OCI-LY7 (cell line): ENCODE measurements around the gene NR5A1. TPM values are rescaled to one million over a fixed set of nuclear protein-coding genes. Genes with fewer than 3 reads are reported as not detected.

Experiments used
- BruUV-seq: library from RNA; stranded (reverse); fragments of 400-500 nt; replicated peaks from 2 replicates; lab custom pipeline; 2021; lab: Mats Ljungman, UMichigan
- CTCF ChIA-PET: fragments of 300-600 bp; sonication (Branson Sonifier 250); formaldehyde crosslinking; loops from one replicate; lab custom pipeline; 2022; ENCODE audit warnings: antibody characterized with exemption; ENCODE audit not compliant: unreplicated experiment; lab: Charles Lee
- POLR2A ChIA-PET: fragments of 300-600 bp; sonication (Branson Sonifier 250); formaldehyde crosslinking; loops from one replicate; lab custom pipeline; 2022; ENCODE audit warnings: antibody characterized with exemption; lab: Charles Lee
- DNase-seq: peaks from one replicate; pipeline ENCODE4 v3.0.0-alpha.2; 2015; ENCODE audit warnings: low spot score
- H2AFZ ChIP-seq: fragments of 200-600 bp; sonication (generic), shearing (Covaris generic); 2 replicates; pipeline ENCODE4 v1.6.1; 2014; ENCODE audit warnings: mild to moderate bottlenecking, antibody characterized with exemption, low read length, moderate library complexity
- H3K27ac ChIP-seq: fragments of 200-600 bp; sonication (generic); 2 replicates; pipeline ENCODE4 v1.5.1; 2014; ENCODE audit warnings: mixed run types, low read depth, mild to moderate bottlenecking, moderate library complexity, low read length, inconsistent platforms; ENCODE audit not compliant: poor library complexity, severe bottlenecking
- H3K36me3 ChIP-seq: fragments of 200-600 bp; sonication (generic); 2 replicates; pipeline ENCODE4 v1.6.1; 2014; ENCODE audit warnings: mild to moderate bottlenecking, antibody characterized with exemption, low read length, moderate library complexity, mixed read lengths; ENCODE audit not compliant: insufficient read depth
- H3K4me1 ChIP-seq: fragments of 200-600 bp; sonication (generic); 2 replicates; pipeline ENCODE4 v1.5.1; 2014; ENCODE audit warnings: mild to moderate bottlenecking, low read length; ENCODE audit not compliant: insufficient read depth, poor library complexity, severe bottlenecking
- H3K4me2 ChIP-seq: fragments of 200-600 bp; sonication (generic); 2 replicates; pipeline ENCODE4 v1.6.1; 2014; ENCODE audit warnings: mild to moderate bottlenecking, low read length
- H3K4me3 ChIP-seq: fragments of 200-600 bp; sonication (generic); 2 replicates; pipeline ENCODE4 v1.5.1; 2014; ENCODE audit warnings: mild to moderate bottlenecking, low read depth, low read length; ENCODE audit not compliant: poor library complexity, severe bottlenecking
- H3K79me2 ChIP-seq: fragments of 200-600 bp; sonication (generic); 2 replicates; pipeline ENCODE4 v1.6.1; 2016; ENCODE audit warnings: low read depth, mild to moderate bottlenecking, low read length, moderate library complexity, mixed read lengths; ENCODE audit not compliant: insufficient read depth
- H3K9me2 ChIP-seq: fragments of 200-600 bp; sonication (generic); 2 replicates; pipeline ENCODE4 v1.6.1; 2016; ENCODE audit warnings: mild to moderate bottlenecking, low read length, mixed read lengths; ENCODE audit not compliant: insufficient read depth
- H3K9me3 ChIP-seq: fragments of 200-600 bp; sonication (generic); 2 replicates; pipeline ENCODE4 v1.6.1; 2014; ENCODE audit warnings: mild to moderate bottlenecking, mixed run types, low read length, mixed read lengths
- H4K20me1 ChIP-seq: fragments of 200-600 bp; sonication (generic); 2 replicates; pipeline ENCODE4 v1.6.1; 2014; ENCODE audit warnings: mild to moderate bottlenecking, antibody characterized with exemption, low read length, moderate library complexity, mixed read lengths; ENCODE audit not compliant: insufficient read depth
- CTCF ChIP-seq: fragments of 200-600 bp; sonication (generic); conservative IDR thresholded peaks from 2 replicates; pipeline ENCODE4 v1.5.1; 2014; ENCODE audit warnings: mild to moderate bottlenecking, antibody characterized with exemption, low read length, moderate library complexity, mixed read lengths
- EZH2phosphoT487 ChIP-seq: fragments of 200-600 bp; sonication (generic); IDR thresholded peaks from 2 replicates; pipeline ENCODE4 v1.6.1; 2018; ENCODE audit warnings: low read depth, borderline replicate concordance, mild to moderate bottlenecking, mixed run types, antibody characterized with exemption, low read length, moderate library complexity, mixed read lengths
- intact Hi-C: fragments of 100-400 bp; cut with micrococcal nuclease; formaldehyde crosslinking; loops from one replicate; pipeline ENCODE4 v1.10.0; 2022; ENCODE audit not compliant: unreplicated experiment
- total RNA-seq, 2 experiments: library from RNA; depleted of rRNA in 1 of 2; stranded (reverse); fragments of >200 nt in 1 of 2; shearing (Covaris generic) in 1 of 2; gene quantifications; 2 replicates each; pipeline ENCODE4 v1.2.3, GENCODE V29; 2014 to 2022

The NR5A1 gene
- total RNA-seq, 2 experiments from 2014 or later: not detected

GRCh38 chr9:124447297-124447661 is 59.9 kb downstream of the NR5A1 start:
- intact Hi-C loops: loop anchor here (2.0 kb wide), 1 partner anchor 28 kb away; no protein-coding TSS in a partner anchor
- H2AFZ ChIP-seq: no peak overlapping the region

GRCh38 chr9:124444166-124444565 is 63.0 kb downstream of the NR5A1 start:
- Histone ChIP-seq H3K79me2 (no peaks in the 10 kb centered on the region), H3K9me3 (no peaks in the 10 kb centered on the region), H3K9me2 (no peaks in the 10 kb centered on the region), H3K4me3 (no peak overlapping the region), H2AFZ (no peak overlapping the region), H3K27ac (no peak overlapping the region), H3K4me2 (no peak overlapping the region), H4K20me1 (no peaks in the 10 kb centered on the region), H3K4me1 (no peaks in the 10 kb centered on the region), H3K36me3 (no peaks in the 10 kb centered on the region)
- DNase-seq: no peak
- no TSS peak for BruUV-seq
- POLR2A ChIA-PET: no interaction called here
- TF ChIP-seq EZH2phosphoT487: no peak
- no peak for TF ChIP-seq CTCF
- intact Hi-C loops: no loop called here
- CTCF ChIA-PET: no interaction called here

More at GRCh38 chr9:124447297-124447661, 59.9 kb downstream of the NR5A1 start:
- DNase-seq: no peak
- CTCF ChIA-PET: no interaction called here
- BruUV-seq: no TSS peak
- no peaks in the 10 kb centered on the region for H3K9me3 ChIP-seq
- no peaks in the 10 kb centered on the region for H3K9me2 ChIP-seq
- no peaks in the 10 kb centered on the region for H4K20me1 ChIP-seq
- H3K4me3 ChIP-seq: no peak overlapping the region
- no peaks in the 10 kb centered on the region for H3K36me3 ChIP-seq
- H3K27ac ChIP-seq: no peak overlapping the region
- no peaks in the 10 kb centered on the region for H3K79me2 ChIP-seq
- no peak overlapping the region for H3K4me2 ChIP-seq
- POLR2A ChIA-PET: no interaction called here
- TF ChIP-seq EZH2phosphoT487: no peak
- no peak for TF ChIP-seq CTCF
- H3K4me1 ChIP-seq: no peaks in the 10 kb centered on the region

- no peak overlapping the region for H3K27ac ChIP-seq
- no peaks in the 10 kb centered on the region for H3K9me2 ChIP-seq
- no peaks in the 10 kb centered on the region for H3K4me1 ChIP-seq
- no TSS peak for BruUV-seq
- intact Hi-C loops: no loop called here
- no peaks in the 10 kb centered on the region for H3K36me3 ChIP-seq
- no peaks in the 10 kb centered on the region for H3K9me3 ChIP-seq
- H2AFZ ChIP-seq: no peak overlapping the region
- H3K79me2 ChIP-seq: no peaks in the 10 kb centered on the region
- no peak for TF ChIP-seq EZH2phosphoT487
- TF ChIP-seq CTCF: no peak
- H3K4me2 ChIP-seq: no peak overlapping the region
- no peak for DNase-seq
- ChIA-PET POLR2A (no interaction called here), CTCF (no interaction called here)
- no peaks in the 10 kb centered on the region for H4K20me1 ChIP-seq
- no peak overlapping the region for H3K4me3 ChIP-seq
Observed at GRCh38 chr9:124443625-124444024, 63.6 kb downstream of the NR5A1 start.
